GM12892 (cell line): ENCODE measurements around the gene FARP1.

Source experiments
- POLR2A ChIP-seq: IDR thresholded peaks from 2 replicates; pipeline ENCODE4 v1.6.1; 2011; ENCODE audit warnings: low read depth, low read length, control low read depth
- POLR2AphosphoS5 ChIP-seq: IDR thresholded peaks from 2 replicates; pipeline ENCODE4 v1.6.1; 2011; ENCODE audit warnings: low read depth, low read length, control low read depth
- TAF1 ChIP-seq: IDR thresholded peaks from 2 replicates; pipeline ENCODE4 v1.6.1; 2011; ENCODE audit warnings: low read depth, mild to moderate bottlenecking, control low read depth, low read length, borderline replicate concordance

DNA sequence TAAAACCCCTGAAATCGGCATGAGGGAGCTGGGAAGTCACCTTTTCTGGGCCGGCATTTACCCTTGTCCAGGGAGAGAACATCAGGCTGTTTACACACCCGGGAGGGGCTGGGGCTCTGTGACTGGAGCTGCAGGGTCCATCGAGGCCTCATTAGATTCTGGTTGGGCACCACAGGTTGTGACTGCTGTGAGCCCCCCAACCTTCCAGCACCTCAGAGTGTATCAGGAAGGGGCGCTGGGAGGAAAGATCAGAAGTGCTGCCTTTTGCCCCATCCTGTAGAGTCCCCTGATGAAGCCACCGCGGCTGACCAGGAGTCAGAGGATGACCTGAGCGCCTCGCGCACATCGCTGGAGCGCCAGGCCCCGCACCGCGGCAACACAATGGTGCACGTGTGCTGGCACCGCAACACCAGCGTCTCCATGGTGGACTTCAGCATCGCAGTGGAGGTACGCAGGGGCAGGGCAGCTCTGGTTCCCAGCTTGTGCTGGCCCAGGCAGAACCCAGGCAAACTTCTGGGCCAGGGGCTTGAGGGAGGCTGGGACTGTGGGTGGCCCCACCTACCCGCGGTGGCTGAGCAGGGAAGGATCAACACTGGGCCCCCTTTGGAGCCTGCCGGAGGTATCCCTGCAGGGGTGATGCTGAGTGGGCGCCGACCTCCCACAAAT lies 297.6 kb downstream of the FARP1 start:
- TF ChIP-seq TAF1 (no peak), POLR2A (no peak), POLR2AphosphoS5 (no peak)
